NCI-H2081 treated with DMSO at 0.1 percent for 48 hours (cell line): Measurements from ENCODE around the gene TATDN2.

Source experiments
- DNase-seq: peaks from one replicate; lab custom pipeline; 2025; lab: John Stamatoyannopoulos, UW

TATDN2 gene

GRCh38 chr3:10248184-10248983 is at the start of gene TATDN2:
Gene TATDN2, plus strand, starts transcription at chr3:10248459. Its CDS starts 742 bp downstream, at chr3:10249201.
- DNase-seq, result peak; percentile 24

DNA sequence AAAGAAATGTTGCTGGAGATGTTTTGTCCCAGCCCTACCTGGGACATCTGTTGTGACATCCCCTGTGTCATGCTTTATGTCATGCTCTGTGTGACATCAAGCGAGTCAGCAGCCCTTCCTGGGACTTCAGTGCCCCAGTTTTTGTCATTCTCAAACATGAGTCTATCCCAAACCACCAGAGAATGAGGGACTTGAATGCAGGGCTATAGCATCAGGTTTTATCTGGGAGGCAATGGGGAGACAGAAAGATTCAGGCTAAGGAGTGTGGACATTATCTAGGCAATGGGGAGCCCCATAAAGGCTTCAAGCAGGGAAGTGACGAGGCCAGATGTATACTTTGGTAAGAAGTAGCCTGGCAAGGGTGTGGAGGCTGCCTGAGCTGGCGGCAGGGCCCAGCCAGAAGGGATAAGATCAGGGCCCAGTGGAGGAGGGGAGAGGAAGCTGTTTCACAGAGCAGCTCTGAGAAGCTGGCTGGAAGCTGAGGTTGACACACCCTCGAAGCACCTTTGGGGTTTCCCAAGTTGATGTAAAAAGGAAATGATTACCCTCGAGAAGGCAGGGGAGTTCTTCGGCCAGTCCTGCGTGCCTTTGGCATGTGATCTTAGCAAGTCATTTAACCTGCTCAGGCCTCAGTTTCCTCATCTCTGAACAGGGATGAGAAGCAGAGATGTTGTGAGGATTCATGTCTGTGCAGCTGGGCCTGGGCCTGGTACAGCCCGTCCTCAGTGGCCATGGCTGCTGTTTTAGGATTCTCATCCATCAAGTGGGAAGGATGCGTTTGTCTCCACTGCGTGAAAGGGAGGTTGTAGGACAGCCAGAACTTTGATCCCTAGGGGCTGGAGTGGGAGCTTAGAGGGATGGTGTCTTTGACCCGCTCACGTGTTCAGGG is 49.3 kb upstream of the TATDN2 start:
- no peak for DNase-seq

- DNase-seq, result no peak
Measured at GRCh38 chr3:10204921-10205320, 43.3 kb upstream of the TATDN2 start.

GRCh38 chr3:10205451-10206165 is 42.7 kb upstream of the TATDN2 start:
- no peak for DNase-seq

DNA sequence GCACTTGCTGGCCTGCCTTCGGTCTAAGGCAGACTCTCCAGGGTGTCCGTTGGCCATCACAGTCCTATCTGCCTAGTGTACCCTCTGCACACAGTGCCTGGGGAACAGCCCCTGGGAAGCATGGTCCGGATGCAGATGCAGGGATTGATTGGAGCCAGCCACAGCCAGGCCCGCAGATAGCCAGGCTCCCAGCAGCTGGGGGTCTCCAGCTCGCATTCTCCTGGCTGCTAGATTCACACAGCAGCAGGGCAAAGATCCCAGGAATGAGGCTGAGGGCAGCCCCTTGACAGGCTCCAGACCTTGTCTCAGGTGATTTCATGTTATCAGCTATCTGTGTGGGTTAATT is 42.1 kb upstream of the TATDN2 start:
- DNase-seq, result no peak

GRCh38 chr3:10213156-10213792 is 35.0 kb upstream of the TATDN2 start:
- DNase-seq, result no peak

- no peak for DNase-seq
Measured at GRCh38 chr3:10215578-10216368, 32.5 kb upstream of the TATDN2 start.

DNA sequence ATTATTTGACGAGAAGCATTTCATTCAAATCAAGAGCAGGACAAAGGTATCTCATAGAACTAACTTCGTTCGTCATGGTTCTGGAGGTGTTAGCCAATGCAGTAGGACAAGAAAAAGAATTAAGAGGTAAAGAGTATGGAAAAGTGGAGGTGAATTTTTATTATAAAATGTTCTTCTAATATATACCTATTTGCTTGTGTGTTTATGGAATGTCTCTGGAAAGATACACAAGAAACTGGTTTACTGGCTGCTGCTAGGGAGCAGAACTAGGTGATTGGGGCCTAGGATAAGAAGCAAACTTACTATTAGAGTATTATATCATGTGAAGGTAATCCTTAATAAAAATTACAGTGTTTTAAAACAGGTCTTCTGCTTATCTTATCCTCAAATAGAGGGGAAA is 30.9 kb upstream of the TATDN2 start:
- no peak for DNase-seq

DNA sequence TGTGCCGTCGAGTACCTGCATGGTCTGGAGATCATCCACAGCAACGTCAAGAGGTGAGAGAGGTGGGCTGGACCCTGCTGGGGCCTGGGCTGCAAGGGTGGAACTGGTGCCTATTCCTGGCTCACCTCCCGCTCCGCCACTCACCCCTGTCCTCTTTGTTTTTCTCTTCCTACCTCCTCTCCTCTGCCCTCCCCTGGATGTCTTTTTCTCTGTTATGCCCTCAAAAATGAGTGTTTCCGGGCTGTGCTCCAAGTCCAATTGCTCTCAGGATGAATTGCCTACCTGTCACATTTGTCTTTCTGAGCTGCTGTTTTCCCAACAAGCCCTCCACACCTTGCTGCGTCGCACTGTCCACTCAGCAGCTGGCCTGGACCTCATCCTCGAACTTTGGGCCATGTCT is 28.5 kb upstream of the TATDN2 start:
- DNase-seq, result no peak

DNA sequence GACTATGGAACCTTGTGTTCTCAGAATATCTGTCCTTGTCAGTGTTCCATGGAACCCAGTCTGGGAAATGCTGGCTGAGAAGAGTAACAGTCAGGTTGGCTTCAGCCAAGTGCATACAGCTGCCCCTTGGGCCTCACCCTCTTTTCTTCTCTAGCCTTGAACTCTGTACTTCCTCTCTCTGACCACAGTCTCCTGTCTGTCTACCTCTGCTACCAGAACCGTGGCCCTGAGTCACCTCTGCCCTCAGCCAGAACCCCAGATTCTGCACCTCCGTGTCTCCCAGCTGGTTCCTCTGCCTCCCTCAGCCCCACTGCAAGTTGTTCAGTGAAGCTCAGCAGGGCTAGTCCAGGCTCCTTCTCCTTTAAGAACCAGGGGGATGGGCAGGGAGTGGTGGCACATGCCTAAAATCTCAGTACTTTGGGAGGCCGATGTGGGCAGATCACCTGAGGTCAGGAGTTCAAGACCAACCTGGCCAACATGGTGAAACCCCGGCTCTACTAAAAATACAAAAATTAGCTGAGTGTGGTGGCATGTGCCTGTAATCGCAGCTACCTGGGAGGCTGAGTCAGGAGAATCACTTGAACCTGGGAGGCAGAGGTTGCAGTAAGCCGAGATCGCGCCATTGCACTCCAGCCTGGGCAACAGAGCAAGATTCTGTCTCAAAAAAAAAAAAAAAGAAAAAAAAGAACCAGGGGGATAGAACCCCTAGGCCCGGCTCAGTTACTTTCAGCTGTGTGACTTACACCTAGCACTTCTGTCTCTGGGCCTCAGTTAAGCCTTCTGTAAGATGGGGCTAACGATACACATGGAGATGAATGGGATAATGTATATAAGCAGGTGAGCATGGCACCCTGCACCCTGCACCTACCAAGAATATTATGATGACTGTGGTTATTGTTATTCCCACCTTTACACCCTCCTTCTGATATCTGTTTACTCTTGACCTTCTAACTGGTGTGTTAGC is 24.3 kb upstream of the TATDN2 start:
- DNase-seq, result no peak

- DNase-seq, result peak; percentile 51
Measured at GRCh38 chr3:10224794-10225665, 23.2 kb upstream of the TATDN2 start.

DNA sequence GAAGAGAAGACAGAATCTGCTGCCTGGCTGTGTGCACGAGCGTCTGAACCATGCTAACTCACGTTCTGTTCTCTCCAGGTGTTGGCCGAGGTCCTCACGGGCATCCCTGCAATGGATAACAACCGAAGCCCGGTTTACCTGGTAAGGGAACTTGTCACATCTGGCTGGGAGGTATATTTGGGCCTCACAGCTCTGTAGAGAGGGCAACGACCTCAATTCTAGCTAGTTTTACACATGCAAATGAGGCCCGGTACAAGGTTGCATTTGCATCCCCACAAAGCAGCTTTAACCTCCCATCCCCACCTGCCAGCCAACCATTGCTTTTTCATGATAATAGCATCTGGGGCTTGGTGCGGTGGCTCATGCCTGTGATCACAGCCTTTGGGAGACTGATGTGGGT is 22.0 kb upstream of the TATDN2 start:
- no peak for DNase-seq

GRCh38 chr3:10228248-10228950 is 19.9 kb upstream of the TATDN2 start:
- DNase-seq, result no peak

GRCh38 chr3:10229576-10229975 is 18.7 kb upstream of the TATDN2 start:
- DNase-seq, result no peak

GRCh38 chr3:10232137-10232536 is 16.1 kb upstream of the TATDN2 start:
- DNase-seq, result no peak

GRCh38 chr3:10233988-10234387 is 14.3 kb upstream of the TATDN2 start:
- no peak for DNase-seq

GRCh38 chr3:10234526-10235230 is 13.6 kb upstream of the TATDN2 start:
- DNase-seq, result no peak

GRCh38 chr3:10235551-10235950 is 12.7 kb upstream of the TATDN2 start:
- no peak for DNase-seq
